SK-N-MC (cell line): ENCODE data around the gene ST6GALNAC3.

Source experiments
- DNase-seq: peaks from one replicate; pipeline ENCODE4 v3.0.0-alpha.2; 2011; ENCODE audit warnings: low read depth, low spot score
- H3K27ac ChIP-seq: fragments of 200-600 bp; sonication (generic); 2 replicates; pipeline ENCODE4 v1.5.1; 2016; ENCODE audit warnings: mixed run types
- H3K36me3 ChIP-seq: fragments of 200-600 bp; sonication (generic); 2 replicates; pipeline ENCODE4 v1.6.1; 2017; ENCODE audit warnings: antibody characterized with exemption, low read length, mixed read lengths; ENCODE audit not compliant: insufficient read depth
- H3K4me3 ChIP-seq: fragments of 200-600 bp; sonication (generic); 2 replicates; pipeline ENCODE4 v1.5.1; 2016
- H3K9ac ChIP-seq: fragments of 200-600 bp; sonication (generic); 2 replicates; pipeline ENCODE4 v1.8.0; 2017; ENCODE audit warnings: mixed run types, mixed read lengths; ENCODE audit not compliant: insufficient read length
- H3K9me3 ChIP-seq: fragments of 200-600 bp; sonication (generic); 2 replicates; pipeline ENCODE4 v1.6.1; 2017; ENCODE audit warnings: low read depth, mild to moderate bottlenecking, antibody characterized with exemption, low read length, moderate library complexity, mixed read lengths
- EZH2 ChIP-seq: fragments of 200-600 bp; sonication (generic); IDR thresholded peaks from one replicate; pipeline ENCODE4 v1.6.1; 2017; ENCODE audit warnings: antibody characterized with exemption
- FOXP2 ChIP-seq: optimal IDR thresholded peaks from 2 replicates; pipeline ENCODE3; 2011; ENCODE audit warnings: mild to moderate bottlenecking, moderate library complexity; ENCODE audit not compliant: insufficient read depth; ENCODE audit errors: extremely low read length, control extremely low read depth
- POLR2AphosphoS5 ChIP-seq: IDR thresholded peaks from 2 replicates; pipeline ENCODE4 v1.6.1; 2012; ENCODE audit warnings: mild to moderate bottlenecking, low read depth, low read length, borderline replicate concordance

Gene ST6GALNAC3

GRCh38 chr1:76657623-76658022 is 583.1 kb downstream of the ST6GALNAC3 start:
- Histone ChIP-seq H3K9ac (no peak overlapping the region), H3K4me3 (no peak overlapping the region), H3K9me3 (no peaks in the 10 kb centered on the region), H3K36me3 (no peaks in the 10 kb centered on the region), H3K27ac (no peak overlapping the region)
- no peak for DNase-seq
- TF ChIP-seq FOXP2 (no peak), EZH2 (no peak), POLR2AphosphoS5 (no peak)

- Histone ChIP-seq H3K36me3 (no peaks in the 10 kb centered on the region), H3K9me3 (no peaks in the 10 kb centered on the region), H3K9ac (no peak overlapping the region), H3K27ac (no peak overlapping the region), H3K4me3 (no peak overlapping the region)
- TF ChIP-seq FOXP2 (no peak), POLR2AphosphoS5 (no peak), EZH2 (no peak)
- no peak for DNase-seq
These were observed 584.8 kb downstream of the ST6GALNAC3 start for GRCh38 chr1:76659171-76659940.

GRCh38 chr1:76661531-76661930 is 587.0 kb downstream of the ST6GALNAC3 start:
- Histone ChIP-seq H3K36me3 (no peaks in the 10 kb centered on the region), H3K27ac (no peak overlapping the region), H3K4me3 (no peak overlapping the region), H3K9me3 (no peaks in the 10 kb centered on the region), H3K9ac (no peak overlapping the region)
- TF ChIP-seq FOXP2: no peak
- TF ChIP-seq POLR2AphosphoS5: no peak
- no peak for TF ChIP-seq EZH2
- DNase-seq: no peak

- Histone ChIP-seq H3K9me3 (no peaks in the 10 kb centered on the region), H3K27ac (no peak overlapping the region), H3K4me3 (no peak overlapping the region), H3K36me3 (no peaks in the 10 kb centered on the region), H3K9ac (no peak overlapping the region)
- no peak for DNase-seq
- TF ChIP-seq FOXP2: no peak
These were observed 592.0 kb downstream of the ST6GALNAC3 start for GRCh38 chr1:76666499-76666898.

- DNase-seq: no peak
- Histone ChIP-seq H3K4me3 (no peak overlapping the region), H3K36me3 (no peaks in the 10 kb centered on the region), H3K9me3 (no peaks in the 10 kb centered on the region), H3K9ac (no peak overlapping the region), H3K27ac (no peak overlapping the region)
- no peak for TF ChIP-seq FOXP2
These were observed 593.5 kb downstream of the ST6GALNAC3 start for GRCh38 chr1:76668046-76668445.

- H3K9me3 ChIP-seq: no peaks in the 10 kb centered on the region
- no peak for TF ChIP-seq FOXP2
- TF ChIP-seq POLR2AphosphoS5: no peak
- TF ChIP-seq EZH2: no peak
- H3K4me3 ChIP-seq: no peak overlapping the region
- no peak overlapping the region for H3K9ac ChIP-seq
- H3K27ac ChIP-seq: no peak overlapping the region
- no peaks in the 10 kb centered on the region for H3K36me3 ChIP-seq
- no peak for DNase-seq
These were observed 594.6 kb downstream of the ST6GALNAC3 start for GRCh38 chr1:76669131-76669530.

GRCh38 chr1:76669624-76670315 is 595.2 kb downstream of the ST6GALNAC3 start:
- Histone ChIP-seq H3K36me3 (no peaks in the 10 kb centered on the region), H3K27ac (no peak overlapping the region), H3K9ac (no peak overlapping the region), H3K9me3 (no peaks in the 10 kb centered on the region), H3K4me3 (no peak overlapping the region)
- DNase-seq: no peak
- TF ChIP-seq POLR2AphosphoS5 (no peak), FOXP2 (no peak), EZH2 (no peak)

GRCh38 chr1:76674689-76675210 is 600.2 kb downstream of the ST6GALNAC3 start:
- H3K9ac ChIP-seq: no peak overlapping the region
- H3K27ac ChIP-seq: no peak overlapping the region
- DNase-seq: no peak
- no peak overlapping the region for H3K4me3 ChIP-seq
- H3K36me3 ChIP-seq: no peaks in the 10 kb centered on the region
- H3K9me3 ChIP-seq: no peaks in the 10 kb centered on the region
- TF ChIP-seq FOXP2 (no peak), POLR2AphosphoS5 (no peak), EZH2 (no peak)
